IMR-90 (cell line): ENCODE data around the gene REPS1. TPM values are rescaled to one million over a fixed set of nuclear protein-coding genes. Genes with fewer than 3 reads are reported as not detected.

Experiments used
- ATAC-seq: fragments of 200-7000 bp; cut with Tn5 transposase; 2 replicates; pipeline ENCODE4 v1.9.1; 2020; ENCODE audit warnings: low read depth, mild to moderate bottlenecking, moderate library complexity
- BruUV-seq: library from RNA; stranded (reverse); fragments of 400-500 nt; replicated peaks from 2 replicates; lab custom pipeline; 2021; lab: Mats Ljungman, UMichigan
- CTCF ChIA-PET: fragments of 300-600 bp; formaldehyde crosslinking; extraction: SDS; loops from one replicate; lab custom pipeline; 2021; ENCODE audit warnings: antibody characterized with exemption; lab: Yijun Ruan, JAX
- POLR2A ChIA-PET: fragments of 300-600 bp; sonication (Branson Sonifier 250); formaldehyde crosslinking; loops from one replicate; lab custom pipeline; 2022; ENCODE audit warnings: antibody characterized with exemption; ENCODE audit not compliant: unreplicated experiment; lab: Charles Lee
- DNase-seq: peaks from one replicate; pipeline ENCODE4 v3.0.0; 2013
- H2AFZ ChIP-seq: replicated peaks from 2 replicates; pipeline ENCODE3; 2013; ENCODE audit warnings: low read length, mild to moderate bottlenecking; ENCODE audit not compliant: poor library complexity
- H2AK5ac ChIP-seq: 2 replicates; pipeline ENCODE4 v1.6.1; 2013; ENCODE audit warnings: low read depth, low read length, inconsistent platforms
- H2AK9ac ChIP-seq: replicated peaks from 2 replicates; pipeline ENCODE3; 2013; ENCODE audit warnings: mild to moderate bottlenecking, low read depth, low read length, moderate library complexity; ENCODE audit not compliant: poor library complexity
- H2BK120ac ChIP-seq: 2 replicates; pipeline ENCODE4 v1.6.1; 2013; ENCODE audit warnings: low read depth, low read length, inconsistent platforms
- H2BK15ac ChIP-seq: 3 replicates; pipeline ENCODE4 v1.6.1; 2013; ENCODE audit warnings: low read depth, low read length, inconsistent platforms
- H2BK20ac ChIP-seq: 2 replicates; pipeline ENCODE4 v1.6.1; 2013; ENCODE audit warnings: low read depth, mild to moderate bottlenecking, inconsistent platforms, low read length, moderate library complexity
- H2BK5ac ChIP-seq: 2 replicates; pipeline ENCODE4 v1.6.1; 2013; ENCODE audit warnings: mild to moderate bottlenecking, low read depth, low read length, inconsistent platforms; ENCODE audit not compliant: poor library complexity, severe bottlenecking
- H3K14ac ChIP-seq: replicated peaks from 2 replicates; pipeline ENCODE4 v1.6.1; 2013; ENCODE audit warnings: low read depth, low read length, inconsistent platforms
- H3K18ac ChIP-seq: 2 replicates; pipeline ENCODE4 v1.6.1; 2013; ENCODE audit warnings: low read depth, low read length, control low read depth
- H3K23ac ChIP-seq: 2 replicates; pipeline ENCODE4 v1.6.1; 2013; ENCODE audit warnings: low read depth, low read length, inconsistent platforms
- H3K27ac ChIP-seq: 2 replicates; pipeline ENCODE4 v1.5.1; 2013; ENCODE audit warnings: mild to moderate bottlenecking, control low read depth, low read length; ENCODE audit not compliant: insufficient read depth
- H3K27me3 ChIP-seq: 2 replicates; pipeline ENCODE4 v1.6.1; 2013; ENCODE audit warnings: low read length; ENCODE audit not compliant: control insufficient read depth, insufficient read depth
- H3K36me3 ChIP-seq: 2 replicates; pipeline ENCODE4 v1.6.1; 2013; ENCODE audit warnings: low read length, mixed read lengths; ENCODE audit not compliant: control insufficient read depth, insufficient read depth
- H3K4ac ChIP-seq: 2 replicates; pipeline ENCODE4 v1.6.1; 2013; ENCODE audit warnings: low read depth, low read length, inconsistent platforms
- H3K4me1 ChIP-seq: 2 replicates; pipeline ENCODE4 v1.6.1; 2013; ENCODE audit warnings: low read length, mixed read lengths; ENCODE audit not compliant: control insufficient read depth, insufficient read depth
- H3K4me2 ChIP-seq: 2 replicates; pipeline ENCODE4 v1.6.1; 2013; ENCODE audit warnings: low read depth, mild to moderate bottlenecking, control low read depth, low read length, moderate library complexity
- H3K4me3 ChIP-seq: 2 replicates; pipeline ENCODE4 v1.5.1; 2013; ENCODE audit warnings: low read depth, mild to moderate bottlenecking, control low read depth, low read length, moderate library complexity; ENCODE audit not compliant: insufficient read depth
- H3K56ac ChIP-seq: 2 replicates; pipeline ENCODE4 v1.6.1; 2013; ENCODE audit warnings: low read length, inconsistent platforms; ENCODE audit not compliant: insufficient read depth; ENCODE audit errors: extremely low read depth
- H3K79me1 ChIP-seq, 2 experiments: 2 replicates each; pipeline ENCODE4 v1.6.1; 2013; ENCODE audit warnings: low read length in 2 of 2, inconsistent platforms in 1 of 2, low read depth in 1 of 2
- H3K9ac ChIP-seq: 2 replicates; pipeline ENCODE4 v1.6.1; 2013; ENCODE audit warnings: low read depth, low read length, control low read depth
- H3K9me1 ChIP-seq: 2 replicates; pipeline ENCODE4 v1.6.1; 2013; ENCODE audit warnings: low read length, inconsistent platforms; ENCODE audit not compliant: insufficient read depth
- H3K9me3 ChIP-seq: 2 replicates; pipeline ENCODE4 v1.6.1; 2013; ENCODE audit warnings: low read length; ENCODE audit not compliant: control insufficient read depth, insufficient read depth
- H4K20me1 ChIP-seq: 2 replicates; pipeline ENCODE4 v1.6.1; 2013; ENCODE audit warnings: low read length, inconsistent platforms; ENCODE audit not compliant: insufficient read depth
- H4K5ac ChIP-seq: 2 replicates; pipeline ENCODE4 v1.6.1; 2013; ENCODE audit warnings: mild to moderate bottlenecking, low read depth, low read length, control low read depth
- H4K8ac ChIP-seq, 2 experiments: 2 replicates each; pipeline ENCODE4 v1.6.1; 2013; ENCODE audit warnings: low read depth in 2 of 2, low read length in 2 of 2, control low read depth in 1 of 2, inconsistent platforms in 1 of 2
- H4K91ac ChIP-seq: 2 replicates; pipeline ENCODE4 v1.6.1; 2013; ENCODE audit warnings: low read depth, low read length, inconsistent platforms; ENCODE audit not compliant: insufficient read depth
- CEBPB ChIP-seq: IDR thresholded peaks from 2 replicates; pipeline ENCODE4 v1.6.1; 2012; ENCODE audit warnings: low read depth, low read length, improper control_type of control experiment
- CHD1 ChIP-seq: IDR thresholded peaks from 2 replicates; pipeline ENCODE4 v1.6.1; 2012; ENCODE audit warnings: low read depth, low read length, improper control_type of control experiment
- MAZ ChIP-seq: IDR thresholded peaks from 2 replicates; pipeline ENCODE4 v1.6.1; 2012; ENCODE audit warnings: low read depth, mild to moderate bottlenecking, low read length, improper control_type of control experiment, moderate library complexity, borderline replicate concordance
- NFE2L2 ChIP-seq: fragments of 150-350 bp; IDR thresholded peaks from 2 replicates; pipeline ENCODE4 v1.6.1; 2016; ENCODE audit warnings: low read depth, mild to moderate bottlenecking, low read length
- RAD21 ChIP-seq: IDR thresholded peaks from 2 replicates; pipeline ENCODE4 v1.6.1; 2012; ENCODE audit warnings: low read length, improper control_type of control experiment
- RFX5 ChIP-seq: IDR thresholded peaks from 2 replicates; pipeline ENCODE4 v1.8.0; 2012; ENCODE audit warnings: low read depth, mild to moderate bottlenecking, low read length, moderate library complexity
- WGBS, 2 experiments: methylation state at CpG; one replicate each; pipeline versions ENCODE4 v1.1.5 to v1.1.7; 2013; ENCODE audit warnings: missing lambda C conversion rate in 2 of 2; ENCODE audit not compliant: insufficient read length in 1 of 2; ENCODE audit errors: extremely low coverage in 2 of 2; 5-methylcytosine and 5-hydroxymethylcytosine counted together
- dilution Hi-C: fragments of 300-500 bp; cut with HindIII; formaldehyde crosslinking; loops from one replicate; pipeline ENCODE4 v1.14.3; 2018; ENCODE audit warnings: low sequenced_read_pairs; ENCODE audit not compliant: unreplicated experiment
- in situ Hi-C: fragments of 300-500 bp; cut with MboI; formaldehyde crosslinking; loops from 3 replicates; pipeline ENCODE4 v1.14.3; 2019; ENCODE audit warnings: low sequenced_read_pairs, inconsistent platforms, mixed read lengths
- intact Hi-C: fragments of 100-400 bp; cut with micrococcal nuclease; formaldehyde crosslinking; loops from 2 replicates; pipeline ENCODE4 v1.10.0; 2022
- polyA plus RNA-seq, 3 experiments: library from polyadenylated mRNA; depleted of rRNA; stranded (reverse); fragments of >200 nt; gene quantifications; 2 replicates each; pipeline ENCODE4 v1.2.3, GENCODE V29; 2012; ENCODE audit warnings: low replicate concordance in 1 of 3
- total RNA-seq: library from RNA; depleted of rRNA; stranded (reverse); fragments of >200 nt; gene quantifications from 2 replicates; pipeline ENCODE4 v1.2.3, GENCODE V29; 2012
- TF ChIP-seq, protein P1 (sequence below): conservative IDR thresholded peaks from 2 replicates; pipeline ENCODE4 v1.5.1; 2012; ENCODE audit warnings: mild to moderate bottlenecking, low read depth, low read length, improper control_type of control experiment

Gene REPS1
- total and polyA plus RNA-seq, 2 of the 4 experiments (the other 2 are of a cell fraction), result 21.9 to 24.2 TPM

DNA sequence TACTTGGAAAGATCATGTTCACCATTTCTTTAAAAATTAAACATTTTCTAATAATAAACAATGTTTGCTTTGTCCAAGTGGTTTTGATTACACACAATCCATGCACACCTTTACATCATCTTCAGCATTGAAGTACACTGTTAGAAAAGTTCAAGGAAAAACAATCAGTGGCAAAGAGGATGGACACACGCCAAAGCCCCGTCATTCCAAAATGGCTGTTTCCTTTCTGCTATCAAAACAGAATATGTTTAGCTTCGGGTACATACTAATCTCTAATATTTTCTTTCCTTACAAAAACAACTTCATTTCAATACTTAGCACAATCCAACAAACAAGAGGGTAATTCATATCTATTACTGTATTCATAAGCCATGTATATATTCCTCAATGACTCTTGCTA, 24.5 kb downstream of the REPS1 start:
- H4K20me1 ChIP-seq, result no peaks in the 10 kb centered on the region
- H3K23ac ChIP-seq, result no peak overlapping the region
- no peaks in the 10 kb centered on the region for H3K36me3 ChIP-seq
- no peak overlapping the region for H3K56ac ChIP-seq
- H3K9me1 ChIP-seq, result no peaks in the 10 kb centered on the region
- peaks cover 25 to 37% of the 10 kb centered on the region in 2 experiments for H3K79me1 ChIP-seq
- H2BK20ac ChIP-seq, result no peak overlapping the region
- no peak overlapping the region for H3K9ac ChIP-seq
- H3K14ac ChIP-seq, result no peak overlapping the region; the same call in 1 of the 2 replicates
- no peak overlapping the region for H2AK5ac ChIP-seq
- BruUV-seq, result no TSS peak
- H4K91ac ChIP-seq, result no peak overlapping the region
- ATAC-seq (no peak), DNase-seq (no peak)
- H3K9me3 ChIP-seq, result no peaks in the 10 kb centered on the region
- no peak overlapping the region for H3K4me3 ChIP-seq
- no peak overlapping the region for H2AK9ac ChIP-seq
- H3K4me2 ChIP-seq, result no peak overlapping the region
- TF ChIP-seq CEBPB, result no peak
- TF ChIP-seq CHD1, result no peak
- no peak for TF ChIP-seq MAZ
- TF ChIP-seq RAD21, result no peak
- TF ChIP-seq NFE2L2, result no peak
- TF ChIP-seq, protein P1, sequence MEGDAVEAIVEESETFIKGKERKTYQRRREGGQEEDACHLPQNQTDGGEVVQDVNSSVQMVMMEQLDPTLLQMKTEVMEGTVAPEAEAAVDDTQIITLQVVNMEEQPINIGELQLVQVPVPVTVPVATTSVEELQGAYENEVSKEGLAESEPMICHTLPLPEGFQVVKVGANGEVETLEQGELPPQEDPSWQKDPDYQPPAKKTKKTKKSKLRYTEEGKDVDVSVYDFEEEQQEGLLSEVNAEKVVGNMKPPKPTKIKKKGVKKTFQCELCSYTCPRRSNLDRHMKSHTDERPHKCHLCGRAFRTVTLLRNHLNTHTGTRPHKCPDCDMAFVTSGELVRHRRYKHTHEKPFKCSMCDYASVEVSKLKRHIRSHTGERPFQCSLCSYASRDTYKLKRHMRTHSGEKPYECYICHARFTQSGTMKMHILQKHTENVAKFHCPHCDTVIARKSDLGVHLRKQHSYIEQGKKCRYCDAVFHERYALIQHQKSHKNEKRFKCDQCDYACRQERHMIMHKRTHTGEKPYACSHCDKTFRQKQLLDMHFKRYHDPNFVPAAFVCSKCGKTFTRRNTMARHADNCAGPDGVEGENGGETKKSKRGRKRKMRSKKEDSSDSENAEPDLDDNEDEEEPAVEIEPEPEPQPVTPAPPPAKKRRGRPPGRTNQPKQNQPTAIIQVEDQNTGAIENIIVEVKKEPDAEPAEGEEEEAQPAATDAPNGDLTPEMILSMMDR, result no peak
- no peak for TF ChIP-seq RFX5
- H4K8ac ChIP-seq, result no peak overlapping the region
- H3K4ac ChIP-seq, result no peak overlapping the region
- in situ Hi-C loops, result no loop called here
- H2BK120ac ChIP-seq, result no peak overlapping the region
- H2AFZ ChIP-seq, result no peak overlapping the region
- H3K27ac ChIP-seq, result no peak overlapping the region
- WGBS, 2 experiments, result no CpG with 5 or more reads among the region's 3 CpGs
- intact Hi-C loops, result no loop called here
- ChIA-PET POLR2A (no interaction called here), CTCF (no interaction called here)
- no peak overlapping the region for H2BK15ac ChIP-seq
- H3K27me3 ChIP-seq, result no peaks in the 10 kb centered on the region
- H3K18ac ChIP-seq, result no peak overlapping the region
- dilution Hi-C loops, result no loop called here
- no peak overlapping the region for H2BK5ac ChIP-seq
- no peaks in the 10 kb centered on the region for H3K4me1 ChIP-seq
- no peak overlapping the region for H4K5ac ChIP-seq
